ENCODE measurements around the gene NEAT1. TPM values are rescaled to one million over a fixed set of nuclear protein-coding genes. Genes with fewer than 3 reads are reported as not detected.

The NEAT1 gene
- total and polyA plus RNA-seq, 9 of the 15 experiments (the other 6 are each of a cell fraction or from before 2014, with no cell fraction given): 20.1 to 389 (median 62.8) TPM

GRCh38 chr11:65427691-65428577 is 5.3 kb downstream of the NEAT1 start (continued):
- TF ChIP-seq SRSF3 (IDR thresholded peaks at IDR 0.05; ENCODE audit: insufficient read depth, low read length) (no peak), MAFF (IDR thresholded peaks at IDR 0.05; ENCODE audit: low read length) (no peak; the same call in 1 of the 2 replicates), CREB3 (tag; conservative IDR thresholded peaks at IDR 0.05; ENCODE audit: low read depth) (no peak; the same call in 1 of the 2 replicates), PHTF2 (CRISPR knock-in tag; IDR thresholded peaks at IDR 0.05) (peak; percentile 78; the same call in 1 of the 2 replicates), CREM (IDR thresholded peaks at IDR 0.05; ENCODE audit: low read depth) (no peak), TAF9B (IDR thresholded peaks at IDR 0.05; ENCODE audit: partially characterized antibody) (no peak), ZNF551 (CRISPR knock-in tag; IDR thresholded peaks at IDR 0.05) (peak; percentile 87), BDP1 (IDR thresholded peaks at IDR 0.05; ENCODE audit: insufficient read depth, insufficient read length) (no peak), FOXK2 (conservative IDR thresholded peaks at IDR 0.05 in 1 of 2, IDR thresholded peaks at IDR 0.05 in 1 of 2; ENCODE audit: low read depth in 2 of 2) (no peak; a peak in 1 of 4 replicates), CEBPG (CRISPR knock-in tag; IDR thresholded peaks at IDR 0.05) (no peak), CEBPG (tag; conservative IDR thresholded peaks at IDR 0.05 in 1 of 2, IDR thresholded peaks at IDR 0.05 in 1 of 2) (no peak), RNF2 (IDR thresholded peaks at IDR 0.05) (0 out of 2 replicates have a peak, but pooled peaks have one; percentile 5), NR3C1 (CRISPR knock-in tag; IDR thresholded peaks at IDR 0.05) (no peak), ZNF280B (CRISPR knock-in tag; IDR thresholded peaks at IDR 0.05) (no peak), ZBTB34 (CRISPR knock-in tag; IDR thresholded peaks at IDR 0.05) (no peak), ZNF668 (CRISPR knock-in tag; IDR thresholded peaks at IDR 0.05) (0 out of 2 replicates have a peak, but pooled peaks have one; percentile 29), KLF1 (tag; IDR thresholded peaks at IDR 0.05) (no peak), GTF2E2 (tag; IDR thresholded peaks at IDR 0.05) (no peak), KLF13 (tag; IDR thresholded peaks at IDR 0.05; ENCODE audit: borderline replicate concordance, low read depth) (no peak)

Data from K562 (cell line).